ENCODE measurements around the gene BRINP2.

Gene BRINP2

DNA sequence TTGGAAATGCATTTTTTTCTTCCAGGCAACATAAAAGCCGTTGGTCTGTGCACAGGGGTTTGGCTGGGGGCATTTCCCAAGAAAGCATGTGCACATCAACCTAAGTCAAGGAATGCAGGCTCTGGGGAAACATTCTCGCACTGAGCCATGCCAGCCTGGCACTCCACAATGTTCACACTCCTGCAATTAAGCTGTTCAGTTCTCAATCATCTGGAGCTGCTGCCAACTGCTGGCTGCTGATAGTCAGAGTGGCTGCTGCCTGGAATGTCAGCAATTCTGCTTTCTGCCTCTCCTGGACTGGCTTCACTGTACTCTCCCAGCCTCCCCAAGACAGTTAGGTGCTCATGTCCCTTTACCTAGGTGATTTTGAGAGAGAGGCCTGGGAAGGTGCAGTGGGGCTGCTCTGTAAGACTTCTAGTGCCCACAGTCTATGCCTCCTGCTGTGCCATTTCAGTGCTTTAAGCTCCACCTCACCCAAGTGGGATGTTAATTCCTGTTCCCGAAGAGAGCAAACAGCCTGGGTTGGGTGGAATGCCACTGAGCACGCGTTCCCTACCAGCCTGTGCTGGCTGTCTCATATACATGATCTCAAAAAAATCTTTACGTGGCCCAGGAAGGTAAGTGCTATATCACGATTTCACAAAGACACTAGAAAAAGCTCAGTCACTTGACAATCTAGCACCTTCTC, 131.7 kb downstream of the BRINP2 start:
- Histone ChIP-seq H3K27me3 (ENCODE audit: insufficient read depth, poor library complexity, severe bottlenecking) (no peaks in the 10 kb centered on the region), H3K4me3 (replicated peaks; ENCODE audit: insufficient read depth, low read length) (no peak overlapping the region), H3K27ac (replicated peaks) (no peak overlapping the region)
- no peak for TF ChIP-seq GABPA (IDR thresholded peaks at IDR 0.05; ENCODE audit: low read depth)
- TF ChIP-seq SPI1 (IDR thresholded peaks at IDR 0.05; ENCODE audit: borderline replicate concordance, low read depth): no peak
- DNase-seq (ENCODE audit: low read depth in 1 of 2, low spot score in 1 of 2): no peak

DNA sequence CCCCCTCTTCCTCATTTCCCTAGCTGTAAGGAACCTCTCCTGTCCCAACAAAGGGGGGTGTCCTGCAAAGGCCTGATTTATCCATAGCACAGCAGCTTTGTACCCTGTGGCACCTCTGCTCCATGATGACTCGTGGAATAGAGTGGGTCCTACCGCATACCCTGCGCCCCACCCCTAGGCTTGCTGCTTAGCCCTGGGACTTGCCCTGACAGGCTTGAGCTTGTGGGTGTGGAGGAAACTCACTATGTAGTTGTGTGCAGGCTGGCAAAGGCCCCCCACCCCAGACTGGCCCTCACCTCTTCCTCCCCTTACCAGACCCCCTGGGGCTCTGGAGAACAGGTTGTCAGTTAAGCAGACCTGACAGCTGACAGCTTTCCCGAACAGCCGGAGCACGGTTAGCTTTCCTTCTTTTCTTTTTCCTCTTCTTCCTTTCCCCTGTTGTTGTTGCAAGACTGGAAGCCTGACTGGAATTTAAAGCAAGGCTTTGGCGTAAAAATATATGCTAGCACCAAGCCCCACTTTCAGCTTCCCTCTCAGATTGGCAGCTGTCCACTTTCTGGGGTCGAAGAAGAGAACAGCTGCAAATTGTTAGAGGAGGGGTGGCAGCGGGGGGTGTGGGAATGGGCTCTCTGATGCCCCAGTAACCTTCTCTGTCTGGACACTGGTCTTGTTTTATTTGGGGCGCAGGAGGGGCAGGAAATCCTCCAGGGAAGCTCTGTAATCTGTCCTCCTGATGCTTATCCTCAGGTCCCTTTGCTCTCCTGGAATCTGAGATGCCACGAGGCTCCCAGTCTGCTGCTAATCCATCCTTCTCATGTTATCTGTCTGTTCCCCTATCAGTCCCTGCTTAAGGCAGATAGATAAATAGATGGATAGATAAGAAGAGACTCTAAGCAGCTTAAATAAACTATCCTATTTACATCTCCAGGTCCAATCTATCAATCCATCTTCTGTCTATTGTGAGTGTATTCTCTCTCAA, 134.6 kb downstream of the BRINP2 start:
- no peak for TF ChIP-seq SPI1 (IDR thresholded peaks at IDR 0.05; ENCODE audit: borderline replicate concordance, low read depth)
- no peak for TF ChIP-seq GABPA (IDR thresholded peaks at IDR 0.05; ENCODE audit: low read depth)
- TF ChIP-seq POLR2AphosphoS5 (IDR thresholded peaks at IDR 0.05; ENCODE audit: low read depth): no peak
- TF ChIP-seq, protein P1, sequence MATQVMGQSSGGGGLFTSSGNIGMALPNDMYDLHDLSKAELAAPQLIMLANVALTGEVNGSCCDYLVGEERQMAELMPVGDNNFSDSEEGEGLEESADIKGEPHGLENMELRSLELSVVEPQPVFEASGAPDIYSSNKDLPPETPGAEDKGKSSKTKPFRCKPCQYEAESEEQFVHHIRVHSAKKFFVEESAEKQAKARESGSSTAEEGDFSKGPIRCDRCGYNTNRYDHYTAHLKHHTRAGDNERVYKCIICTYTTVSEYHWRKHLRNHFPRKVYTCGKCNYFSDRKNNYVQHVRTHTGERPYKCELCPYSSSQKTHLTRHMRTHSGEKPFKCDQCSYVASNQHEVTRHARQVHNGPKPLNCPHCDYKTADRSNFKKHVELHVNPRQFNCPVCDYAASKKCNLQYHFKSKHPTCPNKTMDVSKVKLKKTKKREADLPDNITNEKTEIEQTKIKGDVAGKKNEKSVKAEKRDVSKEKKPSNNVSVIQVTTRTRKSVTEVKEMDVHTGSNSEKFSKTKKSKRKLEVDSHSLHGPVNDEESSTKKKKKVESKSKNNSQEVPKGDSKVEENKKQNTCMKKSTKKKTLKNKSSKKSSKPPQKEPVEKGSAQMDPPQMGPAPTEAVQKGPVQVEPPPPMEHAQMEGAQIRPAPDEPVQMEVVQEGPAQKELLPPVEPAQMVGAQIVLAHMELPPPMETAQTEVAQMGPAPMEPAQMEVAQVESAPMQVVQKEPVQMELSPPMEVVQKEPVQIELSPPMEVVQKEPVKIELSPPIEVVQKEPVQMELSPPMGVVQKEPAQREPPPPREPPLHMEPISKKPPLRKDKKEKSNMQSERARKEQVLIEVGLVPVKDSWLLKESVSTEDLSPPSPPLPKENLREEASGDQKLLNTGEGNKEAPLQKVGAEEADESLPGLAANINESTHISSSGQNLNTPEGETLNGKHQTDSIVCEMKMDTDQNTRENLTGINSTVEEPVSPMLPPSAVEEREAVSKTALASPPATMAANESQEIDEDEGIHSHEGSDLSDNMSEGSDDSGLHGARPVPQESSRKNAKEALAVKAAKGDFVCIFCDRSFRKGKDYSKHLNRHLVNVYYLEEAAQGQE (IDR thresholded peaks at IDR 0.05; ENCODE audit: insufficient replicate concordance, low read depth): no peak
- TF ChIP-seq, protein P2, sequence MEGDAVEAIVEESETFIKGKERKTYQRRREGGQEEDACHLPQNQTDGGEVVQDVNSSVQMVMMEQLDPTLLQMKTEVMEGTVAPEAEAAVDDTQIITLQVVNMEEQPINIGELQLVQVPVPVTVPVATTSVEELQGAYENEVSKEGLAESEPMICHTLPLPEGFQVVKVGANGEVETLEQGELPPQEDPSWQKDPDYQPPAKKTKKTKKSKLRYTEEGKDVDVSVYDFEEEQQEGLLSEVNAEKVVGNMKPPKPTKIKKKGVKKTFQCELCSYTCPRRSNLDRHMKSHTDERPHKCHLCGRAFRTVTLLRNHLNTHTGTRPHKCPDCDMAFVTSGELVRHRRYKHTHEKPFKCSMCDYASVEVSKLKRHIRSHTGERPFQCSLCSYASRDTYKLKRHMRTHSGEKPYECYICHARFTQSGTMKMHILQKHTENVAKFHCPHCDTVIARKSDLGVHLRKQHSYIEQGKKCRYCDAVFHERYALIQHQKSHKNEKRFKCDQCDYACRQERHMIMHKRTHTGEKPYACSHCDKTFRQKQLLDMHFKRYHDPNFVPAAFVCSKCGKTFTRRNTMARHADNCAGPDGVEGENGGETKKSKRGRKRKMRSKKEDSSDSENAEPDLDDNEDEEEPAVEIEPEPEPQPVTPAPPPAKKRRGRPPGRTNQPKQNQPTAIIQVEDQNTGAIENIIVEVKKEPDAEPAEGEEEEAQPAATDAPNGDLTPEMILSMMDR (IDR thresholded peaks at IDR 0.05; ENCODE audit: insufficient read depth, low read length): no peak
- no peak for DNase-seq (ENCODE audit: low read depth in 1 of 2, low spot score in 1 of 2)
- Histone ChIP-seq H3K27ac (replicated peaks) (no peak overlapping the region), H3K4me3 (replicated peaks; ENCODE audit: insufficient read depth, low read length) (no peak overlapping the region), H3K27me3 (ENCODE audit: insufficient read depth, poor library complexity, severe bottlenecking) (no peaks in the 10 kb centered on the region)

DNA sequence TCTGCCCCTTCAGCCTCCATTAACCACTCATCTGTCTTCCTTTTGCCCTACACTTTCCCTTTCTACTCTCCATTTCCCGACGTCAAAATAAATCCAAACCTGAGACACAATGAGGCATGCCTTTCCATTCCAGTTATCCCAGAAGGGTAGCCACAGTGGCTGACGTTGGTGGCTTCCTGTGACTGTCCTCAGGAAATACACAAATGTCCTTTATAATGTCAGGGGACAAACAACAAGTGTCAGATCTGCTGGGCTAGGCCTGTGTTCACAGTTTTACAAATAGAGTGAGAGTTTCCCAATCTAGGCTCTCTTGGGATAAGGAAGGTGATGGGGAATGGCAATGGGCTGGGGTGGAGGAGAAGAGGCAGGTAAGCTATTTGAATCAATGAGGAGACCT, 135.3 kb downstream of the BRINP2 start:
- no peak for DNase-seq (ENCODE audit: low read depth in 1 of 2, low spot score in 1 of 2)
- TF ChIP-seq SPI1 (IDR thresholded peaks at IDR 0.05; ENCODE audit: borderline replicate concordance, low read depth): no peak
- TF ChIP-seq, protein P2 (IDR thresholded peaks at IDR 0.05; ENCODE audit: insufficient read depth, low read length): no peak
- TF ChIP-seq, protein P1 (IDR thresholded peaks at IDR 0.05; ENCODE audit: insufficient replicate concordance, low read depth): no peak
- TF ChIP-seq GABPA (IDR thresholded peaks at IDR 0.05; ENCODE audit: low read depth): no peak
- Histone ChIP-seq H3K27me3 (ENCODE audit: insufficient read depth, poor library complexity, severe bottlenecking) (no peaks in the 10 kb centered on the region), H3K4me3 (replicated peaks; ENCODE audit: insufficient read depth, low read length) (no peak overlapping the region), H3K27ac (replicated peaks) (no peak overlapping the region)

DNA sequence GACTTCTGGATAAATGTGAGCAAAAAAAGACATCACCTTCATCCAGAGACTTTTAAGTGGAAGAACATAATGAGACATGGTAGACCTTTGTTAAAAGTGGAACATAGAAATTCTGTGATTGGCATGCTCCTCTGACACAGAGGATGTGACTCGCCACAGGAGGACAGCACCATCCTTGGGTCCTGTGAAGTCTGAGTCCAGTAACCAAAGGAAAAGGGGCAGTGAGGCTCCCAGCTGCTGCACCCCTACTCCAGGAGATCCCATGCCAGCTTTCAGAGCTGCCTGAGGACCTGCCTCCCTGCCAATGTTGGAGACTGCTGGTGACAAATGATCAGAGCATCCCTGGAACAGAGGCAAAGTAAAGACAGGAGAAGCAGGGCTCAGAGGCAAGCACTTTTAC, 136.2 kb downstream of the BRINP2 start:
- DNase-seq (ENCODE audit: low read depth in 1 of 2, low spot score in 1 of 2): no peak
- TF ChIP-seq SPI1 (IDR thresholded peaks at IDR 0.05; ENCODE audit: borderline replicate concordance, low read depth) (no peak), GABPA (IDR thresholded peaks at IDR 0.05; ENCODE audit: low read depth) (no peak), POLR2AphosphoS5 (IDR thresholded peaks at IDR 0.05; ENCODE audit: low read depth) (no peak)
- TF ChIP-seq, protein P1 (IDR thresholded peaks at IDR 0.05; ENCODE audit: insufficient replicate concordance, low read depth): no peak
- TF ChIP-seq, protein P2 (IDR thresholded peaks at IDR 0.05; ENCODE audit: insufficient read depth, low read length): no peak
- Histone ChIP-seq H3K4me3 (replicated peaks; ENCODE audit: insufficient read depth, low read length) (no peak overlapping the region), H3K27ac (replicated peaks) (no peak overlapping the region), H3K27me3 (ENCODE audit: insufficient read depth, poor library complexity, severe bottlenecking) (no peaks in the 10 kb centered on the region)

All from HL-60 (cell line).